ENCODE results near the gene ARID3B. TPM values are rescaled to one million over a fixed set of nuclear protein-coding genes. Genes with fewer than 3 reads are reported as not detected.

The ARID3B gene
- total RNA-seq, 1 experiment from 2014 or later, result 101 TPM

GRCh38 chr15:74502301-74502700 is 38.7 kb upstream of the ARID3B start:
- Histone ChIP-seq H2AK5ac (ENCODE audit: insufficient read length, low read length) (no peak overlapping the region), H2BK12ac (ENCODE audit: insufficient read length, low read depth, low read length) (no peak overlapping the region), H3K27ac (ENCODE audit: insufficient read length, low read depth, low read length) (no peak overlapping the region), H2BK20ac (ENCODE audit: low read depth, low read length, poor library complexity, severe bottlenecking) (no peak overlapping the region), H2BK5ac (ENCODE audit: insufficient read length, low read length) (no peak overlapping the region), H2BK15ac (ENCODE audit: low read depth, low read length) (no peak overlapping the region), H2BK120ac (ENCODE audit: low read depth, low read length, poor library complexity, severe bottlenecking) (no peak overlapping the region), H4K20me1 (ENCODE audit: control insufficient read depth, insufficient read depth, insufficient read length) (no peaks in the 10 kb centered on the region), H3K9ac (ENCODE audit: extremely low read depth, insufficient read length, low read length) (no peak overlapping the region), H4K8ac (replicated peaks; ENCODE audit: insufficient read length, low read depth, low read length) (no peak overlapping the region), H3K4me1 (ENCODE audit: insufficient read depth, low read length) (no peaks in the 10 kb centered on the region), H3T11ph (ENCODE audit: low read length) (no peak overlapping the region), H3K79me2 (ENCODE audit: insufficient read depth, low read length) (no peaks in the 10 kb centered on the region), H3K14ac (ENCODE audit: insufficient read depth, low read length) (no peak overlapping the region), H4K91ac (ENCODE audit: insufficient read length, low read depth, low read length) (no peak overlapping the region), H3K4ac (ENCODE audit: low read depth, low read length) (no peak overlapping the region), H4K5ac (ENCODE audit: insufficient read length, low read depth, low read length) (no peak overlapping the region), H3K23me2 (ENCODE audit: insufficient read length, low read depth, low read length, poor library complexity, severe bottlenecking) (no peaks in the 10 kb centered on the region), H3K23ac (ENCODE audit: insufficient read length, low read depth, low read length) (no peak overlapping the region), H3K27me3 (ENCODE audit: insufficient read depth, low read length) (no peaks in the 10 kb centered on the region), H3K9me3 (ENCODE audit: control insufficient read depth, low read depth, low read length) (no peaks in the 10 kb centered on the region), H3K79me1 (ENCODE audit: insufficient read depth, low read depth, low read length, poor library complexity, severe bottlenecking) (no peaks in the 10 kb centered on the region), H3K4me2 (ENCODE audit: insufficient read depth, insufficient read length, low read length) (no peak overlapping the region), H3K18ac (ENCODE audit: insufficient read length, low read depth, low read length) (no peak overlapping the region), H2AFZ (ENCODE audit: low read length) (no peak overlapping the region), H3K56ac (ENCODE audit: insufficient read length, low read depth, low read length) (no peak overlapping the region)
- Mint-ChIP-seq H3K9me3 (0 out of 5 replicates have a peak, but pooled peaks cover 0 to 2% of the 10 kb centered on the region in 2 experiments), H3K36me3 (ENCODE audit: insufficient read depth in 1 of 3, low read depth in 3 of 3) (peaks cover 3 to 9% (median 8%) of the 10 kb centered on the region in 3 experiments; a peak in 5 of 7 replicates), H3K4me1 (peaks cover 4 to 7% of the 10 kb centered on the region in 2 experiments; a peak in 2 of 4 replicates), H3K4me3 (no peak overlapping the region), H3K27me3 (ENCODE audit: low read depth) (no peaks in the 10 kb centered on the region), H3K27ac (peak overlapping the region in 1 of 3 experiments; percentile 2; a peak in 1 of 7 replicates)
- no CpG with 5 or more reads among the region's 3 CpGs for WGBS (ENCODE audit: extremely low coverage, insufficient read length, low lambda C conversion rate)
- TF ChIP-seq, protein P1, sequence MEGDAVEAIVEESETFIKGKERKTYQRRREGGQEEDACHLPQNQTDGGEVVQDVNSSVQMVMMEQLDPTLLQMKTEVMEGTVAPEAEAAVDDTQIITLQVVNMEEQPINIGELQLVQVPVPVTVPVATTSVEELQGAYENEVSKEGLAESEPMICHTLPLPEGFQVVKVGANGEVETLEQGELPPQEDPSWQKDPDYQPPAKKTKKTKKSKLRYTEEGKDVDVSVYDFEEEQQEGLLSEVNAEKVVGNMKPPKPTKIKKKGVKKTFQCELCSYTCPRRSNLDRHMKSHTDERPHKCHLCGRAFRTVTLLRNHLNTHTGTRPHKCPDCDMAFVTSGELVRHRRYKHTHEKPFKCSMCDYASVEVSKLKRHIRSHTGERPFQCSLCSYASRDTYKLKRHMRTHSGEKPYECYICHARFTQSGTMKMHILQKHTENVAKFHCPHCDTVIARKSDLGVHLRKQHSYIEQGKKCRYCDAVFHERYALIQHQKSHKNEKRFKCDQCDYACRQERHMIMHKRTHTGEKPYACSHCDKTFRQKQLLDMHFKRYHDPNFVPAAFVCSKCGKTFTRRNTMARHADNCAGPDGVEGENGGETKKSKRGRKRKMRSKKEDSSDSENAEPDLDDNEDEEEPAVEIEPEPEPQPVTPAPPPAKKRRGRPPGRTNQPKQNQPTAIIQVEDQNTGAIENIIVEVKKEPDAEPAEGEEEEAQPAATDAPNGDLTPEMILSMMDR (conservative IDR thresholded peaks at IDR 0.05), result peak; percentile 29; the same call in 2 of the 3 replicates
- peak; percentile 31 for DNase-seq
